ENCODE measurements around the gene FOXN1. TPM values are rescaled to one million over a fixed set of nuclear protein-coding genes. Genes with fewer than 3 reads are reported as not detected.

FOXN1 gene
- total RNA-seq, 1 donor from 2014 or later: 0.07 TPM

DNA sequence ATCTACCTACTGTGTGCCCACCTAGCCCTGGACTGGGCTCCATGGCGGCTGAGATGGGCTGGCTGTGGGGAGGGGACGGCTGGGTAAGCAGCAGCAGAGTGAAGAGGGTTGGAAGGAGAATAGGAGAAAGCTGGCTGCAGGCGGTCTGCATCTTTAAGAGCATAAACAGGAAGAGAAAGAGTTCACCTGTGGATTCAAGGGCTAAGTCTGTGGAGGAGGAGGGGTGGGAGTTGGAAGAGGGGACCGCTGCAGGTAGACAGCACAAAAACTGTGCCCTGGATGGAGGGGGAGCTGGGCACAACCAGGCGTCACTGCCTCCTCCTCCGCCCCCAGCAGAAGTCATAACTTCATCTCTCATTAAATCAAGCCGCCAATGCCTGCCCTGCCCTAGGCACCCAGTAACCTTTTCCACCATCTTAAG, 32.0 kb upstream of the FOXN1 start:
- H3K27me3 Mint-ChIP-seq: no peaks in the 10 kb centered on the region
- peaks cover 44% of the 10 kb centered on the region for H3K4me1 Mint-ChIP-seq (ENCODE audit: low read depth)
- no peaks in the 10 kb centered on the region for H3K36me3 Mint-ChIP-seq (ENCODE audit: insufficient read depth)
- no peak overlapping the region for H3K4me3 Mint-ChIP-seq (ENCODE audit: low read depth)
- no peak for TF ChIP-seq CTCF (IDR thresholded peaks at IDR 0.05; ENCODE audit: unreplicated experiment)
- no peaks in the 10 kb centered on the region for H3K9me3 Mint-ChIP-seq (ENCODE audit: low read depth)
- no peak overlapping the region for H3K27ac Mint-ChIP-seq
- DNase-seq (ENCODE audit: low spot score, unreplicated experiment): no peak

- Mint-ChIP-seq H3K27ac (peak overlapping the region; percentile 1), H3K9me3 (ENCODE audit: low read depth) (no peaks in the 10 kb centered on the region), H3K4me1 (ENCODE audit: low read depth) (peaks cover 36% of the 10 kb centered on the region), H3K27me3 (no peaks in the 10 kb centered on the region), H3K36me3 (ENCODE audit: insufficient read depth) (no peaks in the 10 kb centered on the region), H3K4me3 (ENCODE audit: low read depth) (no peak overlapping the region)
- DNase-seq (ENCODE audit: low spot score, unreplicated experiment): no peak
- no peak for TF ChIP-seq CTCF (IDR thresholded peaks at IDR 0.05; ENCODE audit: unreplicated experiment)
These were observed 30.8 kb upstream of the FOXN1 start for GRCh38 chr17:28475151-28475900.

GRCh38 chr17:28476076-28476865, 29.9 kb upstream of the FOXN1 start:
- Mint-ChIP-seq H3K27ac (no peak overlapping the region), H3K4me1 (ENCODE audit: low read depth) (peaks cover 27% of the 10 kb centered on the region), H3K27me3 (peaks cover 1% of the 10 kb centered on the region), H3K9me3 (ENCODE audit: low read depth) (no peaks in the 10 kb centered on the region), H3K4me3 (ENCODE audit: low read depth) (no peak overlapping the region), H3K36me3 (ENCODE audit: insufficient read depth) (no peaks in the 10 kb centered on the region)
- DNase-seq (ENCODE audit: low spot score, unreplicated experiment): no peak
- TF ChIP-seq CTCF (IDR thresholded peaks at IDR 0.05; ENCODE audit: unreplicated experiment): no peak

GRCh38 chr17:28477928-28478327, 28.2 kb upstream of the FOXN1 start:
- TF ChIP-seq CTCF (IDR thresholded peaks at IDR 0.05; ENCODE audit: unreplicated experiment): no peak
- no peak overlapping the region for H3K4me3 Mint-ChIP-seq (ENCODE audit: low read depth)
- DNase-seq (ENCODE audit: low spot score, unreplicated experiment): no peak
- no peaks in the 10 kb centered on the region for H3K9me3 Mint-ChIP-seq (ENCODE audit: low read depth)
- peaks cover 9% of the 10 kb centered on the region for H3K27me3 Mint-ChIP-seq
- no peaks in the 10 kb centered on the region for H3K36me3 Mint-ChIP-seq (ENCODE audit: insufficient read depth)
- no peak overlapping the region for H3K27ac Mint-ChIP-seq
- peaks cover 22% of the 10 kb centered on the region for H3K4me1 Mint-ChIP-seq (ENCODE audit: low read depth)

GRCh38 chr17:28478712-28479615, 27.2 kb upstream of the FOXN1 start:
- no peak for DNase-seq (ENCODE audit: low spot score, unreplicated experiment)
- no peak overlapping the region for H3K27ac Mint-ChIP-seq

More at GRCh38 chr17:28478712-28479615, 27.2 kb upstream of the FOXN1 start:
- peaks cover 19% of the 10 kb centered on the region for H3K4me1 Mint-ChIP-seq (ENCODE audit: low read depth)
- H3K4me3 Mint-ChIP-seq (ENCODE audit: low read depth): no peak overlapping the region
- H3K27me3 Mint-ChIP-seq: peaks cover 9% of the 10 kb centered on the region
- no peaks in the 10 kb centered on the region for H3K36me3 Mint-ChIP-seq (ENCODE audit: insufficient read depth)
- no peak for TF ChIP-seq CTCF (IDR thresholded peaks at IDR 0.05; ENCODE audit: unreplicated experiment)
- no peaks in the 10 kb centered on the region for H3K9me3 Mint-ChIP-seq (ENCODE audit: low read depth)

Data from progenitor cell of endocrine pancreas (in vitro differentiated cells).